ENCODE measurements around the gene XPC.

XPC gene

DNA sequence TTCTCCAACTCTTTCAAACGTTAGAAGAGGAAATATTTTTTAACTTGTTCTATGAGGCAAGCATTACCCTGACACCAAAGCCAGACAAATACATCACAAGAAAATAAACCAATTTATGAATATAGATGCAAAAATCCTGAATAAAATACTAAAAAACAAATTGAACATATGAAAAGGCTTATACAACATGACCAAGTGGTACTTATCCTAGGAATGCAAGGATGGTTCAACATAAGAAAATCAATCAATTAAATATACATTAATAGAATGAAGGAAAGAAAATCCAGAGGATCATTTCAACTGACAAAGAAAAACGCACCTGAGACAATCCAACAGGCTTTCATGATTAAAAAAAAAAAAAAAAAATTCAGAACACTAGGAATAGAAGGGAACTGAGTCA lies 17.1 kb downstream of the XPC start:
- ATAC-seq (ENCODE audit: insufficient read depth, low read depth) = no peak
- H3K4me1 ChIP-seq (ENCODE audit: insufficient read depth, low read length) = no peaks in the 10 kb centered on the region
- no peaks in the 10 kb centered on the region for H3K27me3 ChIP-seq (ENCODE audit: insufficient read depth, low read length, poor library complexity)
- no peaks in the 10 kb centered on the region for H3K79me2 ChIP-seq (ENCODE audit: insufficient read depth, low read length)
- H3K9ac ChIP-seq (ENCODE audit: low read depth, low read length) = no peak overlapping the region
- no peak overlapping the region for H3K4me2 ChIP-seq (ENCODE audit: insufficient read depth, low read length)
- H3K27ac ChIP-seq (ENCODE audit: low read length) = no peak overlapping the region
- H4K20me1 ChIP-seq (ENCODE audit: insufficient read depth, low read length) = no peaks in the 10 kb centered on the region
- H3K4me3 ChIP-seq (ENCODE audit: low read depth in 1 of 2, low read length in 2 of 2) = no peak overlapping the region
- no peak for TF ChIP-seq EZH2 (IDR thresholded peaks at IDR 0.05; ENCODE audit: borderline replicate concordance, low read depth, low read length, severe bottlenecking)
- TF ChIP-seq, protein P1, sequence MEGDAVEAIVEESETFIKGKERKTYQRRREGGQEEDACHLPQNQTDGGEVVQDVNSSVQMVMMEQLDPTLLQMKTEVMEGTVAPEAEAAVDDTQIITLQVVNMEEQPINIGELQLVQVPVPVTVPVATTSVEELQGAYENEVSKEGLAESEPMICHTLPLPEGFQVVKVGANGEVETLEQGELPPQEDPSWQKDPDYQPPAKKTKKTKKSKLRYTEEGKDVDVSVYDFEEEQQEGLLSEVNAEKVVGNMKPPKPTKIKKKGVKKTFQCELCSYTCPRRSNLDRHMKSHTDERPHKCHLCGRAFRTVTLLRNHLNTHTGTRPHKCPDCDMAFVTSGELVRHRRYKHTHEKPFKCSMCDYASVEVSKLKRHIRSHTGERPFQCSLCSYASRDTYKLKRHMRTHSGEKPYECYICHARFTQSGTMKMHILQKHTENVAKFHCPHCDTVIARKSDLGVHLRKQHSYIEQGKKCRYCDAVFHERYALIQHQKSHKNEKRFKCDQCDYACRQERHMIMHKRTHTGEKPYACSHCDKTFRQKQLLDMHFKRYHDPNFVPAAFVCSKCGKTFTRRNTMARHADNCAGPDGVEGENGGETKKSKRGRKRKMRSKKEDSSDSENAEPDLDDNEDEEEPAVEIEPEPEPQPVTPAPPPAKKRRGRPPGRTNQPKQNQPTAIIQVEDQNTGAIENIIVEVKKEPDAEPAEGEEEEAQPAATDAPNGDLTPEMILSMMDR (IDR thresholded peaks at IDR 0.05; ENCODE audit: borderline replicate concordance, extremely low read depth, low read length, poor library complexity, severe bottlenecking) = no peak
- H3K9me3 ChIP-seq (ENCODE audit: insufficient read depth, low read length, severe bottlenecking) = peaks cover 7% of the 10 kb centered on the region
- DNase-seq = no peak
- no peak overlapping the region for H2AFZ ChIP-seq (ENCODE audit: low read depth, low read length)
- H3K36me3 ChIP-seq (ENCODE audit: insufficient read depth, low read length) = peaks cover 97% of the 10 kb centered on the region

DNA sequence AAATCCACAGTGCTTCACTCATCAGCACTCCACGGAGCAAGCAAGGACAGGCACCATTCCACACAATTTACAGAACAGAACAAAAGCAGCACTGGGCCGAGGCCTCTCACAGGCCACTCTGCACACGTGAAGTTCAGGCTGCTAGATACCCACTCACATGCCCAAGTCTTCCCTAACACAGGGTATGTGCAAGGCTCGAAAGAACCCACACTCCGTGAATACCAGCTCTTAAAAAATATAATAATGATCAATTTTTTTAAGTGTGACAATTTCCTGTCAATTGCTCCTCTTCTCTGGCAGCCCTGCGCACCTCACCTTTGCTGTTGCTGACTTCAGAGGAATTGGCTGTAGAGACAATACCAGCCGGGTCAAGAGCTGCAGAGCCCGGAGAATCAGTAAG lies 19.0 kb downstream of the XPC start:
- no peak for TF ChIP-seq EZH2 (IDR thresholded peaks at IDR 0.05; ENCODE audit: borderline replicate concordance, low read depth, low read length, severe bottlenecking)
- TF ChIP-seq, protein P1 (IDR thresholded peaks at IDR 0.05; ENCODE audit: borderline replicate concordance, extremely low read depth, low read length, poor library complexity, severe bottlenecking) = no peak
- H3K27me3 ChIP-seq (ENCODE audit: insufficient read depth, low read length, poor library complexity) = no peaks in the 10 kb centered on the region
- H3K9ac ChIP-seq (ENCODE audit: low read depth, low read length) = no peak overlapping the region
- H4K20me1 ChIP-seq (ENCODE audit: insufficient read depth, low read length) = no peaks in the 10 kb centered on the region
- H3K36me3 ChIP-seq (ENCODE audit: insufficient read depth, low read length) = peaks cover 87% of the 10 kb centered on the region
- H3K9me3 ChIP-seq (ENCODE audit: insufficient read depth, low read length, severe bottlenecking) = peaks cover 7% of the 10 kb centered on the region
- DNase-seq (no peak), ATAC-seq (ENCODE audit: insufficient read depth, low read depth) (no peak)
- H3K27ac ChIP-seq (ENCODE audit: low read length) = no peak overlapping the region
- no peak overlapping the region for H3K4me2 ChIP-seq (ENCODE audit: insufficient read depth, low read length)
- H2AFZ ChIP-seq (ENCODE audit: low read depth, low read length) = no peak overlapping the region
- H3K4me3 ChIP-seq (ENCODE audit: low read depth in 1 of 2, low read length in 2 of 2) = no peak overlapping the region
- no peaks in the 10 kb centered on the region for H3K4me1 ChIP-seq (ENCODE audit: insufficient read depth, low read length)
- H3K79me2 ChIP-seq (ENCODE audit: insufficient read depth, low read length) = no peaks in the 10 kb centered on the region

GRCh38 chr3:14158370-14158769 lies 20.0 kb downstream of the XPC start:
- Histone ChIP-seq H3K79me2 (ENCODE audit: insufficient read depth, low read length) (no peaks in the 10 kb centered on the region), H3K36me3 (ENCODE audit: insufficient read depth, low read length) (peaks cover 85% of the 10 kb centered on the region)

More at GRCh38 chr3:14158370-14158769, 20.0 kb downstream of the XPC start:
- Histone ChIP-seq H4K20me1 (ENCODE audit: insufficient read depth, low read length) (no peaks in the 10 kb centered on the region), H3K27me3 (ENCODE audit: insufficient read depth, low read length, poor library complexity) (no peaks in the 10 kb centered on the region), H3K4me3 (ENCODE audit: low read depth in 1 of 2, low read length in 2 of 2) (no peak overlapping the region), H3K9me3 (ENCODE audit: insufficient read depth, low read length, severe bottlenecking) (peaks cover 7% of the 10 kb centered on the region), H3K27ac (ENCODE audit: low read length) (no peak overlapping the region), H3K4me1 (ENCODE audit: insufficient read depth, low read length) (no peaks in the 10 kb centered on the region), H2AFZ (ENCODE audit: low read depth, low read length) (no peak overlapping the region), H3K4me2 (ENCODE audit: insufficient read depth, low read length) (no peak overlapping the region), H3K9ac (ENCODE audit: low read depth, low read length) (no peak overlapping the region)
- ATAC-seq (ENCODE audit: insufficient read depth, low read depth) (no peak), DNase-seq (no peak)
- no peak for TF ChIP-seq EZH2 (IDR thresholded peaks at IDR 0.05; ENCODE audit: borderline replicate concordance, low read depth, low read length, severe bottlenecking)
- TF ChIP-seq, protein P1 (IDR thresholded peaks at IDR 0.05; ENCODE audit: borderline replicate concordance, extremely low read depth, low read length, poor library complexity, severe bottlenecking) = no peak

Measured in DND-41 (cell line).